NB4 (cell line): ENCODE measurements around the gene TRIM71.

ENCODE experiments used
- CTCF ChIP-seq: IDR thresholded peaks from one replicate; pipeline ENCODE4 v1.5.1; 2012; ENCODE audit warnings: low read depth, low read length
- MYC ChIP-seq: IDR thresholded peaks from 2 replicates; pipeline ENCODE4 v1.6.1; 2011; ENCODE audit warnings: low read depth, low read length
- POLR2A ChIP-seq: IDR thresholded peaks from 2 replicates; pipeline ENCODE4 v1.6.1; 2011; ENCODE audit warnings: mild to moderate bottlenecking; ENCODE audit not compliant: insufficient read length; ENCODE audit errors: extremely low read depth
- TF ChIP-seq, protein P1 (sequence below): IDR thresholded peaks from 2 replicates; pipeline ENCODE4 v1.6.1; 2011; ENCODE audit warnings: low read depth, low read length

DNA sequence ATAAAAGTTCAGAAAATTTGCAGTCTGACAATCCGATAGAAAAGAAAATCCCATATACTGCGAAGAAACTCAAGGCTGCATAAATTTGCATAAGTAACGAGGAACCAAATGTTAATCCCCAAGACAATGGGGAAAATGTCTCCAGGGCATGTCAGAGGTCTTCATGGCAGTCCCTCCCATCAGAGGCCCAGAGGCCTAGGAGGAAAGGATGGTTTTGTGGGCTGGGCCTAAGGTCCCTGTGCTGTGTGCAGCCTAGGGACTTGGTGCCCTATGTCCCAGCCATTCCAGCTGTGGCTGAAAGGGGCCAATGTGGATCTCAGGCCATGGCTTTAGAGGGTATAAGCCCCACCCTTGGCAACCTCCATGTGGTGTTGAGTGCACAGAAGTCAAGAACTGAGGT is 112.4 kb downstream of the TRIM71 start:
- TF ChIP-seq CTCF (no peak), POLR2A (no peak), MYC (no peak)
- TF ChIP-seq, protein P1, sequence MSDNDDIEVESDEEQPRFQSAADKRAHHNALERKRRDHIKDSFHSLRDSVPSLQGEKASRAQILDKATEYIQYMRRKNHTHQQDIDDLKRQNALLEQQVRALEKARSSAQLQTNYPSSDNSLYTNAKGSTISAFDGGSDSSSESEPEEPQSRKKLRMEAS = no peak
